Activated naive CD4-positive, alpha-beta T cell treated with anti-CD3 and anti-CD28 coated beads, Interleukin-2, amount 50 U/mL, for 16 hours (primary cell): Measurements from ENCODE around the gene TRMT61B.
A peak's percentile ranks its signal among the peaks of the same experiment; 100 is the strongest.

Source experiments
- DNase-seq: peaks from one replicate; pipeline ENCODE4 v3.0.0-alpha.2; 2020

TRMT61B gene

GRCh38 chr2:28870146-28870891, at the start of gene TRMT61B:
Gene TRMT61B, minus strand, starts transcription at chr2:28870309. Its CDS starts 32 bp downstream, at chr2:28870277.
- peak; percentile 97 for DNase-seq

DNA sequence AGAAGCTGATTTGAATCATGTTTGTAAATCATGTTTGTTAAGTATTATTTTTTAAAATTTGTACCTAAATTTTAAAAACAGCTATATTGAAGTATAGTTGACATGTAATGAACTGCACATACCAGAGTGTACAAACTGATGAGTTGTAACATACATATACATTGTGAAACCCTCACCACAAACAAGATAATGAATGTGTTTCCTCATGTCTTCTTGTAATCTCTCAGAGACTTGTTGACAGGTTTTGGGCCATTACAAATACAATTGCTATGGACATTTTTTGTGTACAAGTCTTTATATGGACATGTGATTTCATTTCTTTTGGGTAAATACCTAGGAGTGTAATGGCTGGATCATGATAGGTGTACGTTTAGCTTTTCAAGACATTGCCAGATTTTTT, 45.8 kb upstream of the TRMT61B start:
- DNase-seq = no peak

DNA sequence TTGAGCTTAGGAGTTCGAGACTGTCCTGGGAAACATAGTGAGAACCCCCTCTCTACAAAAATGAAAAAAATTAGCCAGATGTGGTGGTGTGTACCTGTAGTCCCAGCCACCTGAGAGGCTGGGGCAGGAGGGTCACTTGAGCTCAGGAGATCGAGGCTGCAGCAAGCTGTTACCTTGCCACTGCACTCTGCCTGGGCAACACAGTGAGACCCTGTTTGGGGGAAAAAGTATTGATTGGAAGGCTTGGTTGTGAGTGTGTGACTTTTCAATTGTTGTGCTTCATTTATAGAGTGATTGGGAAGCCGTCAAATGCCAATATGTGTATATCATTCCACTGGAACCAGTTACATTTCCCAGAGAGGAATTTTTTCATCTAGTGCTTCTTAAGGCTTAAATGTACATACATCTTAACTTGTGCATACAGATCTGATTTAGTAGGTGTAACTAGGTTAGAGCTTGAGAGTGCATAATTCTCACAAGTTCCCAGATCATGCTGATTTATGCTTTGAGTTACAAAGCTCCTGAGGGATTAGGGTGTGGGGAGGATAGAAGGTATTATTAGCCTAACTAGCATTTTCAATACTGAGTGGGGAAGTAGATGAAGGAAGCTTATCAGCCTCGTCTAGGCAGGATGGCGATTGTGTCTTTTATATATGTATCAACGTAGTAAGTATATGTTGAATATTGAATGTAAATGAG, 39.7 kb upstream of the TRMT61B start:
- no peak for DNase-seq

DNA sequence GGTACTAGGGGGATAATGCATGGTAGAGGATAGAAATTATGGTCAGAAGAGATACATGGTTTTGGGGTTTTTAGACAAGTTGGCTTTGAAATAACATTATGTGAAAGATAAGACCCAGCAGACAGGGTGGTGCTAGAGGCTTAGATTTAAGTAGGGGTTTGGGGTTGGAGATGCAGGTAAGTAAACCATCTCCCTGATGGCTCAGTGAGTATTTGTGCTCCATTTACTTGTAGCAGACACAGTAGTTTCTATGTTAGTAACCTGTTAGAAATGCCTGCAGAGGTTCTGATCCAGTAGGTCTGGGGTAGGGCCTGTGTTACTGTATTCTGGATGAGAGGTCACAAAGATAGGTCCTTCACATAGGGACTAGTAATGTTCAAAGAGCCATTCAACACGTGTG, 38.1 kb upstream of the TRMT61B start:
- no peak for DNase-seq

DNA sequence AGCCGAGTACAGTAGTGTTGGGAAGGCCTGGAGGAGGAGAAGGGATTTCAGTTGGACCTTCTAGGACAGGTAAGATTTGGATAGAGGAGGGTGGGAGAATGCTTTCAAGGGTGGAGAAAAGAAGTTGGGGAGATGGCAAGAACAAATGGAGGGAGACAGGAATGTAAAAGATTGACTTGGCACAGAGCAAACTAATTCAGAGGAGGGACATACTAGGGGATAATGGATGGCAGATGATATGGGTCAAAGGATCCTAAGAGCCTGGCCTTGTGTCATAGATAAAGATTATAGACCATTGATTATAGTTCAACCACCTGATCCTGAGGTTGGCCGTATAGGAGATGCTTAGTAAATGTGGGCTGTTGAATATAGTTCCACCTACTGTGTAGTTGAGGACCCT, 36.7 kb upstream of the TRMT61B start:
- no peak for DNase-seq

- no peak for DNase-seq
Observed at GRCh38 chr2:28906376-28906775, 36.3 kb upstream of the TRMT61B start.

GRCh38 chr2:28905533-28905932, 35.4 kb upstream of the TRMT61B start:
- no peak for DNase-seq

DNA sequence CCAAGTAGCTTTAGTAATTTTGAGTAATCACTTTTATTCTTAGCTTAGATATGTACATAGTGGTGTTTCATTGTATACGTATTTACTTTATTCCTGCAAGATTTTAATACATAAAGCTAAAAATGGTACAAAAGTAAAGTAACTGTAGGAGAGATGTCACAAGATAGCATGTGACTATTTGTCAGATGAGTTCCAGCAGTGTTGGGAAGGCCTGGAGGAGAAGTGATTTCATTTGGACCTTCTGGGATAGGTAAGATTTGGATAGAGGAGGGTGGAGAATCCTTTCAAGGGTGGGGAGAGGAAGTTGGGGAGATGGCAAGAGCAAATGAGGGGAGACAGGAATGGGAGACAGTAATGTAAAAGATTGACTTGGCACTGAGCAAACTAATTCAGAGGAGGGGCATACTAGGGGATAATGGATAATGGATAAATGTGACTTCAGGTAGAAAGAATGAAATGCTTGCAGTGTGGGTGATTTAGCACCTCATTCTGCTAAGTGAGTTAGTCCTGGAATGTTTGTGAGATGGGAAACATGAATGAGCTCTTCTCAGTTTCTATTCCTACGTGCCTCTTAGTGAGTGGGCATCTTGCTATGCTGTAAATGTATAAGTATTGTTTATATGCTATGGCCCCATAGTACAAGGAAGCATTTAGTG, 34.8 kb upstream of the TRMT61B start:
- DNase-seq = no peak

- DNase-seq = no peak
Observed at GRCh38 chr2:28904295-28904694, 34.2 kb upstream of the TRMT61B start.

- DNase-seq = no peak
Observed at GRCh38 chr2:28902584-28902983, 32.5 kb upstream of the TRMT61B start.

DNA sequence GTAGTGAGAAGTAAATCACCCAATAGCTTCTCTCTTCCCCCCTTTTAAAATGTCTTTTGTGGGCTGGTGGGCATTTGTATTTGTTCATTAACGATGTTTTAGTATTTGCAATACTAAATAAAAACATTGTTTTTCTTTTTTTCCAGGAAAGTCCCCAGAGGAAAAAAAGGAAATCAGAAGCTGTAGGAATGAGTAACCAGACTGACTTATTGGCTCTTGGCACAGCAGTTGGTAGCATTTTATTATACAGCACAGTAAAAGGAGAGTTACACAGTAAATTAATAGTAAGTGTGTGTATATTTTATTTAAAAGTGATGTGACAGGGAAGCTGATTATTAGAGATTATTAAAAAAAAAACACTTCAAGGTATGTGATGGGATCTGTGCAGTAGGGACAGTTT, 31.7 kb upstream of the TRMT61B start:
- no peak for DNase-seq

- DNase-seq = no peak
Observed at GRCh38 chr2:28901202-28901601, 31.1 kb upstream of the TRMT61B start.

GRCh38 chr2:28898048-28898447, 27.9 kb upstream of the TRMT61B start:
- DNase-seq = no peak

DNA sequence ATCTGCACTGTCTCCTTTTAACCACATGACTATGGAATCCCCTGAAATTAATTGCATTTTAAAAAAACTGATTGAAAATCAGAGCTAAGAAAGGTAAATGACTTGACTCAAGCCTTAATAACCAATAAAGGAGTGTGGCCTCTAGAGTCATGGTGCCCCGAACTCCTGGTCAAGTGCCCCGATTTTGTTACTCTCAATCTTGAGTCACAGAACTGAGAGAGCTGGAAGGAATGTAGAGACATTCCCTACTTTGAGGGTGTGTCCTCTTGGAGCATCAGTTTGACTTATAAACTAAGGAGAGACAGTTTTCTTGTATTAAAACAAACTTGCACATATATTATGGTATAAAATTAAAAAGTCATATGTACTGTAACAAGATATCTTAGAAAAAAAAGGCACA, 26.8 kb upstream of the TRMT61B start:
- DNase-seq = no peak

DNA sequence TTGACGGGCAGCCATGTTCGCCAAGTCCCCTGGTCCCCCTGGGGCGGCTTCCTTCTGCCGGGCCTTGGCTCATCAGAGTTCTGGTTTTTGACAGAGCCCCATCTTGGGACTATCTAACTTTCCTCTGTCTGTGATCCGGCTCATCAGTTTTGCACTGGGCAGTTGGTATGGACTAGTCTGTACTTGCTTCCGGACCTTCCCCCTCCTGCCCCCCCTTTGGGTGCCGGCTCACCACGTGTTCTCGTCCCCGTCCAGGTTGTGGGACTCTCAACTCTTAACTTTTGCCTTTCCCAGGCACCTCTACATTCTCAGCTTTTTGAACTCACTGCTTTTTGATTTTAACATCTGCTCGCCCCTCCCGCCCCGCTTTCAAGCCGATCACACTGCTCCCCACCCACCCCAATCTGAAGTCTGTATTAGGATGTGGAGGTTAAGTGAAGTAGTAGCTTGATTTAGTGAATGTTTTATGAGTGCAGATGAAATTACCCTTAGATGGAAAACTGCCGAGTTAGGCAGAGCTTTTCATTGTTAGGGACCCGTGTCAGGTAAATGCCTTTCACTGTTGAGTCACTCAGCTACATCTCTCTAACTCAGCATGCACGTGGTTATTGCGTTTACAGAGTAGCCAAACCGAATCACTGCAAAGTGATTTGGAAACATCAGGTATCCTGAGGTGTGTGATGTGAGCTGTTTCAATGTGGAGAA, 25.2 kb upstream of the TRMT61B start:
- DNase-seq = peak; percentile 62

GRCh38 chr2:28894470-28895188, 24.5 kb upstream of the TRMT61B start, which contains the start of gene WDR43:
Gene WDR43, plus strand, starts transcription at chr2:28894667. Its CDS starts 32 bp downstream, at chr2:28894699.
- DNase-seq = peak; percentile 98

DNA sequence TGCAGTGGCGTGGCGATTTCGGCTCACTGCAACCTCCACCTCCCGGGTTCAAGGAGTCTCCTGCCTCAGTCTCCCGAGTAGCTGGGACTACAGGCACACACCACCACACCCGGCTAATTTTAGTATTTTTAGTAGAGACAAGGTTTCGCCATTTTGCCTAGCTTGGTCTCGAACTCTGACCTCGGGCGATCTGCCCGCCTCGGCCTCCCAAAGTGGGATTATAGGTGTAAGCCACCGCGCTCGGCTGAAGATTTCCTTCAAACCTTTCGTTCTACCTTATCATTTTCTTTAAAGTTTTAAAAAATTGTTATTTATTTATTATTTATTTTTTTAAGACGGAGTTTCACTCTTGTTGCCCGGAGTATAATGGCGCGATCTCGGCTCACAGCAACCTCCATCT, 23.4 kb upstream of the TRMT61B start:
- no peak for DNase-seq

GRCh38 chr2:28880193-28880592, 10.1 kb upstream of the TRMT61B start:
- DNase-seq = no peak

DNA sequence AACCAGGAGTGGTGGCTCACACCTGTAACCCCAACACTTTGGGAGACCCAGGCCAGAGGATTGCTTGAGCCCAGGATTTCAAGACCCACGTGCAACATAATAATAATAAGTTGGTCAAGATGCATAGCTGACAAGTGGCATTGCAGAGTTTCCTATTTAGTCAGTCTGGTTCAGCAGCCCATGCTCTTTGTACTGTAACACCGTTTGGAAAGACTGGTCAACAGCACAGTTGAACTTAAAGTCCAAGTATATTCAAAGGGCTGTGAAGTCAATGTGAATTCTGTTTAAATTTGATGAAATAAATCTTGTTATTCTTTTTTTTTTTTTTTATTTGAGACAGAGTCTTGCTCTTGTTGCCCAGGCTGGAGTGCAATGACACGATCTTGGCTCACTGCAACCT, 1.5 kb upstream of the TRMT61B start:
- DNase-seq = no peak

- DNase-seq = no peak
Observed at GRCh38 chr2:28869494-28870145, 489 bp downstream of the TRMT61B start.

DNA sequence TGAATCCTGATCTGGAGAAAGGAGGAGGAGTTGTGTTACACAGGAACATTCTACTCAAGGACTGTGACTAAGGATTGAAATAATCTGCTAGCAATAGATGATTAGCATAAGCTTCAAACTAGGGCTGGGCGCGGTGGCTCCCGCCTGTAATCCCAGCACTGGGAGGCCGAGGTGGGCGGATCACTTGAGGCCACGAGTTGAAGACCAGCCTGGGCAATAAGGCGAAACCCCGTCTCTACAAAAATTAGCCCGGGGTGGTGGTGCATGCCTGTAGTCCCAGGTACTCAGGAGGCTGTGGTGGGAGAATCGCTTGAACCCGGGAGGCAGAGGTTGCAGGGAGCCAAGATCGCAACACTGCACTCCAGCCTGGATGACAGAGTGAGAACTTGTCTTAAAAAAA, 1.5 kb downstream of the TRMT61B start:
- no peak for DNase-seq

GRCh38 chr2:28855977-28856376, 14.1 kb downstream of the TRMT61B start:
- DNase-seq = no peak
